Psoas muscle (tissue), 8 donors: ENCODE data around the gene ANXA2R. TPM values are rescaled to one million over a fixed set of nuclear protein-coding genes. Genes with fewer than 3 reads are reported as not detected.
A peak's percentile ranks its signal among the peaks of the same experiment; 100 is the strongest.

Experiments used
- ATAC-seq, 4 donors: fragments of 200-7000 bp; cut with Tn5 transposase; one replicate each; pipeline ENCODE4 v1.9.1; 2020; ENCODE audit warnings: moderate library complexity in 3 of 4, mild to moderate bottlenecking in 2 of 4
- DNase-seq, 2 donors: peaks; one replicate each; pipeline ENCODE4 v3.0.0-alpha.2; 2020
- H3K27ac ChIP-seq: fragments of 200-600 bp; one replicate; pipeline ENCODE4 v1.8.0; 2022
- H3K27me3 ChIP-seq, 3 donors: fragments of 200-600 bp in 1 of 3; one replicate each; pipeline versions ENCODE4 v1.6.1 to v1.8.0; 2013 to 2022; ENCODE audit warnings: low read length in 2 of 3, mild to moderate bottlenecking in 2 of 3, moderate library complexity in 1 of 3; ENCODE audit not compliant: insufficient read depth in 3 of 3
- H3K36me3 ChIP-seq, 2 donors: fragments of 200-600 bp in 1 of 2; one replicate each; pipeline versions ENCODE4 v1.6.1 to v1.8.0; 2013 to 2022; ENCODE audit warnings: low read depth in 1 of 2, mild to moderate bottlenecking in 1 of 2, moderate library complexity in 1 of 2; ENCODE audit not compliant: insufficient read depth in 1 of 2
- H3K4me1 ChIP-seq: fragments of 200-600 bp; one replicate; pipeline ENCODE4 v1.8.0; 2022
- H3K4me3 ChIP-seq: fragments of 200-600 bp; one replicate; pipeline ENCODE4 v1.8.0; 2022; ENCODE audit warnings: mild to moderate bottlenecking
- H3K9me3 ChIP-seq: fragments of 200-600 bp; one replicate; pipeline ENCODE4 v1.8.0; 2022
- WGBS, 3 donors: extraction: QIAGEN DNeasy Blood & Tissue Kit; methylation state at CpG; one replicate each; pipeline versions ENCODE4 v1.1.6 to v1.1.7; 2013; 5-methylcytosine and 5-hydroxymethylcytosine counted together
- intact Hi-C, 2 donors: fragments of 100-400 bp; cut with DNase I; formaldehyde crosslinking; loops; one replicate each; pipeline versions ENCODE4 v1.11.0 to v1.14.2; 2022
- polyA plus RNA-seq, 3 donors: library from polyadenylated mRNA; stranded (reverse); fragments of 200-250 nt; gene quantifications; one replicate each; pipeline ENCODE4 v1.2.3, GENCODE V29; 2013
- total RNA-seq, 4 donors: library from RNA; stranded (reverse); fragmentation: NEBNext Ultra II Directional in 2 of 4; extraction: Animal tissue kit (Norgen Biotek cat#: 25700) in 2 of 4; gene quantifications; one replicate each; pipeline versions ENCODE4 v1.2.1 to v1.2.4, GENCODE V29; 2021 to 2023
- TF ChIP-seq, protein P1 (sequence below): fragments of 200-600 bp; IDR thresholded peaks from one replicate; pipeline ENCODE4 v1.8.0; 2022; ENCODE audit warnings: antibody characterized with exemption
- donor health status: healthy with polysubstance abuse.
- donor health status: DM: no; HTN: no; CAD: no; lungs with moderate emphysema.
- donor health status: Bipolar disorder and iron deficiency.
- donor health status: healthy.
- donor health status: DM: yes; HTN: yes; CAD: no.
- donor health status: DM: no; HTN: no; CAD: no.
- donor health status: DM: no; HTN: no; CAD: no.
- donor health status: DM: yes; HTN: yes; CAD: no.

Gene ANXA2R
- total and polyA plus RNA-seq, 7 donors = 0.46 to 2.7 (median 0.87) TPM

DNA sequence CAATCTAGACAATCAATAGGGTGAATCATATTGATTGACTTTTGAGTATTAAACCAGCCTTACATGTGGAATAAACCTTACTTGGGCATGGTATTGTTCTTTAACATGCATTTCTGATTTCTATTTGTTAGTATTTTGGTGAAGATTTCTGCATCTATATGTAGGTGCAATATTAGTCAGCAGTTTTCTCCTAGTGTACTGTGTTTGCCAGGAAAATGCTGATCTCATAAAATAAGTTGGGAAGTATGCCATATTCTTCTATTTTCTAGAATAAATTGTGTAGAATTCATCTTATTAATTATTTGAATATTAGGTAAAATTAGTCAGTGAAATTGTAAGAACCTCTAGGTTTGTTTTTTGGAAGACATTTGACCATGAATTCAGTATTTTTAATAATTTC is 38.4 kb downstream of the ANXA2R start:
- Histone ChIP-seq H3K4me3 (no peak overlapping the region), H3K4me1 (no peaks in the 10 kb centered on the region), H3K27me3 (peaks cover 6 to 69% (median 17%) of the 10 kb centered on the region in 3 donors), H3K36me3 (no peaks in the 10 kb centered on the region), H3K27ac (no peak overlapping the region), H3K9me3 (no peaks in the 10 kb centered on the region)
- TF ChIP-seq, protein P1, sequence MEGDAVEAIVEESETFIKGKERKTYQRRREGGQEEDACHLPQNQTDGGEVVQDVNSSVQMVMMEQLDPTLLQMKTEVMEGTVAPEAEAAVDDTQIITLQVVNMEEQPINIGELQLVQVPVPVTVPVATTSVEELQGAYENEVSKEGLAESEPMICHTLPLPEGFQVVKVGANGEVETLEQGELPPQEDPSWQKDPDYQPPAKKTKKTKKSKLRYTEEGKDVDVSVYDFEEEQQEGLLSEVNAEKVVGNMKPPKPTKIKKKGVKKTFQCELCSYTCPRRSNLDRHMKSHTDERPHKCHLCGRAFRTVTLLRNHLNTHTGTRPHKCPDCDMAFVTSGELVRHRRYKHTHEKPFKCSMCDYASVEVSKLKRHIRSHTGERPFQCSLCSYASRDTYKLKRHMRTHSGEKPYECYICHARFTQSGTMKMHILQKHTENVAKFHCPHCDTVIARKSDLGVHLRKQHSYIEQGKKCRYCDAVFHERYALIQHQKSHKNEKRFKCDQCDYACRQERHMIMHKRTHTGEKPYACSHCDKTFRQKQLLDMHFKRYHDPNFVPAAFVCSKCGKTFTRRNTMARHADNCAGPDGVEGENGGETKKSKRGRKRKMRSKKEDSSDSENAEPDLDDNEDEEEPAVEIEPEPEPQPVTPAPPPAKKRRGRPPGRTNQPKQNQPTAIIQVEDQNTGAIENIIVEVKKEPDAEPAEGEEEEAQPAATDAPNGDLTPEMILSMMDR = no peak
- ATAC-seq = no peak
- DNase-seq = no peak
- intact Hi-C loops = no loop called here

DNA sequence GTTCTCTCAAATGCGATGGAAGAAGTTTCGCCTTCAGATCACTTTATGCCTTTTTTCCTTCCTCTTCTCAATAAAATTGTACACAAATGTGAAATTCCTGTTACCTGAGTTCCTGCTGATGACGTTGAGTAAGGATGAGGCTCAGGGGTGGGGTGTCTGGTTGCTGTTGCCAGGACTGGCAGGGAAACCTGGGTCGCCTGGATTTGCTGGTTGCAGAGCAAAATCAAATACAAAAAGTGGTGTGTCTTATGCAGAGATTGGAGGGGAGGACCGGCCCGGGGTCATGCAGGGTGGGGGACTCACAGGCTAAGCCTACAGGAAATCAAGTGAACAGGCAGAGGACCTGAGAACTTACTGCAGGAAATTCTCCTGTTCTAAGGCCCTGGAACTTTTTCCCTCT is 39.2 kb downstream of the ANXA2R start:
- Histone ChIP-seq H3K4me1 (no peaks in the 10 kb centered on the region), H3K27ac (no peak overlapping the region), H3K36me3 (no peaks in the 10 kb centered on the region), H3K27me3 (peaks cover 6 to 73% (median 21%) of the 10 kb centered on the region in 3 donors), H3K9me3 (no peaks in the 10 kb centered on the region), H3K4me3 (peak overlapping the region; percentile 40)
- 33 to 51% (median 37%) methylated on average over 6 of the region's 6 CpGs for WGBS, 3 donors
- ATAC-seq = no peak
- intact Hi-C loops = no loop called here
- TF ChIP-seq, protein P1 = no peak
- DNase-seq = no peak

DNA sequence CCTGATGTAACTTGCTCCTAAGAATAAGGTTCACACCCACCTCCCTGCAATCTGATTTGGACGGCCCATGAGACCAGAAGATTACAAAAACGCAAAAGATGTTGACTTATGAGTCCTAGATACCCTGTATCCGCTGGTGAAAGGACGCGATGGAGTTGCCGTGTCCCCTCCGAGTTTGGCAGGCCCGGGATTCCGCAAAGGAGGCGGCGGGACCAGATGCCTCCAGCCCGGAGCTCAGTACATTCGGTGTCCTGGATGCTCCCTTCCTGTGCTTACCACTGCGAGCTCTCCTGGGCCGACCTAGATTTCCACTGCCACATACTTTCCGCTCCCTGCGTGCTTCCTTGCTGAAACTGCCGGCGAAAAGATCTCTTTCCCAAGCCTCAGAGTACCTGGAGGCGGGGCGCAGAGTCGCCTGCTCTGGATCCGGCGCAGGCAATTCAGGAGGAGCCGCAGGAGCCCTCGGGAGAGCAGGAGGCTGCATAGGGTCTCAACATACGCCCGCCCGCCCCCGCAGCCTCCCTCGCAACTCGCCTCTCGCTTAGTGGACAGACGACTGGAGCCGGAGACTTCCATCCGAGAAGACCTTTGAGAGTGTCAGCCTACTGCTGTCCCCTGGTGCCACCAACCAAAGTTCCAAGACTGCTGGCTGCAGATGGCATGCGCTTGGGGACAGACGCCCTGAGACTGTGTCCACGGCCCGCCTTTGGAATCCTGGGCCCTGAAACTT is 39.8 kb downstream of the ANXA2R start:
- 6 to 14% (median 11%) methylated on average over 40 of the region's 40 CpGs for WGBS, 3 donors
- Histone ChIP-seq H3K27me3 (peaks cover 6 to 78% (median 24%) of the 10 kb centered on the region in 3 donors), H3K4me3 (peak overlapping the region; percentile 40), H3K27ac (no peak overlapping the region), H3K4me1 (no peaks in the 10 kb centered on the region), H3K36me3 (no peaks in the 10 kb centered on the region), H3K9me3 (no peaks in the 10 kb centered on the region)
- TF ChIP-seq, protein P1 = no peak
- intact Hi-C loops = no loop called here
- ATAC-seq (peak in 3 of 4 donors; percentile 40 to 48 (median 40)), DNase-seq (no peak)

DNA sequence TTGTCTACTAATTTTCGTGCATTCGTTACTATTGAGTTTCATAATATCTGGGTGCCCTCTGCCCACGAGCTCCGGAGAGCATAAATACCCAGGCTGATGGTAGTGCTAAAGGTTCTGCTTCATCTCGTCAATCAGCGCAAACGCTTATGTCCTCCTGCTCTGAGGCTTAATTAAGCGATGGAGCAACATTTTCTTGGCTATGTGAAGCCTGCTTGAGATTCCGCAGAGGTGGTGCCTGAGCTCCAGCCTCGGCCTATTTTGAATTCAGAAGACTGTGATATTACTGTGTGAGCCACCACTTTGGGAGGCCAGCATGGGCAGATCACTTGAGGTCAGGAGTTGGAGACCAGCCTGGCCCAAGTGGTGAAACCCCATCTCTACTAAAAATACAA is 44.8 kb downstream of the ANXA2R start:
- peaks cover 6 to 80% (median 56%) of the 10 kb centered on the region in 3 donors for H3K27me3 ChIP-seq
- peak in 1 of 4 donors; percentile 13 for ATAC-seq
- intact Hi-C loops = loop anchor here in 1 of 2 donors (2.0 to 10.0 kb wide), 4 partner anchors 45 to 489 kb away; partner anchors contain the start of genes ANXA2R and TMEM267

More for the DNA sequence above, 44.8 kb downstream of the ANXA2R start:
- TF ChIP-seq, protein P1 = no peak
- peaks cover 11% of the 10 kb centered on the region for H3K4me1 ChIP-seq
- 9 to 15% (median 12%) methylated on average over 10 of the region's 10 CpGs for WGBS, 3 donors
- DNase-seq = no peak
- H3K36me3 ChIP-seq = no peaks in the 10 kb centered on the region
- peak overlapping the region; percentile 73 for H3K4me3 ChIP-seq
- H3K9me3 ChIP-seq = no peaks in the 10 kb centered on the region
- H3K27ac ChIP-seq = peak overlapping the region; percentile 86
